Measurements from ENCODE around the gene ATG10.
"Not testable (repeated sequence)": the region's sequence is repeated elsewhere in the genome, so short reads cannot be mapped to it uniquely, and the experiment has no call there.

The ATG10 gene

GRCh38 chr5:82107267-82107666 is 135.4 kb downstream of the ATG10 start:
- H3K27ac ChIP-seq, result peak overlapping the region in 1 of 21 experiments; percentile 19

GRCh38 chr5:82109013-82109412 is 137.2 kb downstream of the ATG10 start:
- H3K4me3 ChIP-seq, result no peak overlapping the region
- H3K27ac ChIP-seq, result no peak overlapping the region

More at GRCh38 chr5:82107267-82107666, 135.4 kb downstream of the ATG10 start:
- no peak overlapping the region for H3K4me3 ChIP-seq

GRCh38 chr5:82109915-82110314 is 138.1 kb downstream of the ATG10 start:
- not testable (repeated sequence) for H3K4me3 ChIP-seq, H3K27ac ChIP-seq

GRCh38 chr5:82111191-82111590 is 139.4 kb downstream of the ATG10 start:
- no peak overlapping the region for H3K4me3 ChIP-seq

GRCh38 chr5:82115858-82116257 is 144.0 kb downstream of the ATG10 start:
- no peak overlapping the region for H3K4me3 ChIP-seq
- no peak overlapping the region for H3K27ac ChIP-seq

More at GRCh38 chr5:82111191-82111590, 139.4 kb downstream of the ATG10 start:
- no peak overlapping the region for H3K27ac ChIP-seq

- Histone ChIP-seq H3K4me3 (no peak overlapping the region), H3K27ac (no peak overlapping the region)
These were observed 148.1 kb downstream of the ATG10 start for GRCh38 chr5:82119889-82120288.

- no peak overlapping the region for H3K4me3 ChIP-seq
- no peak overlapping the region for H3K27ac ChIP-seq
These were observed 158.0 kb downstream of the ATG10 start for GRCh38 chr5:82129723-82130285.

GRCh38 chr5:82130602-82131001 is 158.8 kb downstream of the ATG10 start:
- H3K4me3 ChIP-seq, result no peak overlapping the region
- H3K27ac ChIP-seq, result no peak overlapping the region

- Histone ChIP-seq H3K27ac (no peak overlapping the region), H3K4me3 (no peak overlapping the region)
These were observed 165.4 kb downstream of the ATG10 start for GRCh38 chr5:82137205-82137604.

GRCh38 chr5:82139837-82140236 is 168.0 kb downstream of the ATG10 start:
- H3K27ac ChIP-seq, H3K4me3 ChIP-seq: not testable (repeated sequence)

- no peak overlapping the region for H3K4me3 ChIP-seq
- no peak overlapping the region for H3K27ac ChIP-seq
These were observed 170.5 kb downstream of the ATG10 start for GRCh38 chr5:82142217-82142841.

- Histone ChIP-seq H3K4me3 (no peak overlapping the region), H3K27ac (no peak overlapping the region)
These were observed 171.2 kb downstream of the ATG10 start for GRCh38 chr5:82142928-82143577.

GRCh38 chr5:82147860-82148573 is 176.2 kb downstream of the ATG10 start:
- H3K4me3 ChIP-seq, result no peak overlapping the region
- H3K27ac ChIP-seq, result no peak overlapping the region

GRCh38 chr5:82149434-82149833 is 177.6 kb downstream of the ATG10 start:
- Histone ChIP-seq H3K27ac (no peak overlapping the region), H3K4me3 (no peak overlapping the region)

- H3K27ac ChIP-seq, result no peak overlapping the region
- H3K4me3 ChIP-seq, result no peak overlapping the region
These were observed 178.7 kb downstream of the ATG10 start for GRCh38 chr5:82150559-82150958.

GRCh38 chr5:82151204-82151603 is 179.4 kb downstream of the ATG10 start:
- Histone ChIP-seq H3K27ac (no peak overlapping the region), H3K4me3 (no peak overlapping the region)

- no peak overlapping the region for H3K27ac ChIP-seq
- H3K4me3 ChIP-seq, result no peak overlapping the region
These were observed 179.8 kb downstream of the ATG10 start for GRCh38 chr5:82151662-82152061.

- no peak overlapping the region for H3K4me3 ChIP-seq
- no peak overlapping the region for H3K27ac ChIP-seq
These were observed 181.2 kb downstream of the ATG10 start for GRCh38 chr5:82152978-82153481.

GRCh38 chr5:82154776-82155175 is 183.0 kb downstream of the ATG10 start:
- H3K27ac ChIP-seq, result no peak overlapping the region

GRCh38 chr5:82155305-82155704 is 183.5 kb downstream of the ATG10 start:
- Histone ChIP-seq H3K27ac (no peak overlapping the region), H3K4me3 (no peak overlapping the region)

More at GRCh38 chr5:82154776-82155175, 183.0 kb downstream of the ATG10 start:
- H3K4me3 ChIP-seq, result no peak overlapping the region
